Measurements from ENCODE around the gene GRID2. TPM values are rescaled to one million over a fixed set of nuclear protein-coding genes. Genes with fewer than 3 reads are reported as not detected.

The GRID2 gene
- total RNA-seq, 2 donors from 2014 or later = 0.28 TPM; not detected in 1

DNA sequence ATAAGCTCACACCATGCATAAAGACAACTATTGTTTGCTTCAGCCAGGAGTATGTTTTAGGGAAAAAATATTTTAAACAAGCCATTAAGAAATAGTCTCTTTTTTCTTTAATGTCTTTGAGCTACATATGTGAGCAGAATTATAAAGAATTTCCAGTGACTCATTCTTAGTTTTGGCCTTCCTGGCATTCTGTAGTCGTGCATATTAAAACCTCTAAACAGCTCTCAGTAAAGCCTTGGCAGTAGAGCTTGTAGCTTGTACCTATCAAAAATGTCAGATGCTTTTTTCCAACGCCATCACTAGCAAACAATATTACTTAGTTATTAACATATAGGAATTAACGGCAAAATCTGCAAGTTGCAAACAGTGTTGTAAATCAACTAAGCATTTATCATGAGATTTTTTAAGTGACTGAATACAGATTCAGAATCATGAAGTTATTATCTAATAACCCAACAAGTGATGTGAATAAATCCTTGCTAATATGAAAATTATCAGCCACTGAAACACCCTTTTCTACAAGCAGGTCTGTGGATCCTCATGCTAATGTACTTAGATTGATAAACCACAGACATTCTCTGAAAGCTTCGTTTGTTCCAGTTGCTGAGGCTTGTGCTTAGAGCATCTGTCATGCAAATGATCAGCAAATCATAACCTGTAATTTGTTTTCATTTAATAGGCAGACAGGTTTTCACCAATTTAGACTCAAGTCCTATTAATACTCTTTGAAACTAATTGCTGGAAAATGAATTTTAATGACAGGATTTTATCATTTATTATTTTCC lies 1112.8 kb downstream of the GRID2 start:
- no peak for ATAC-seq (ENCODE audit: insufficient number of reproducible peaks, low FRiP score, low read depth)
- no peaks in the 10 kb centered on the region for H3K36me3 ChIP-seq
- H3K27me3 ChIP-seq (replicated peaks; ENCODE audit: insufficient read depth) = no peaks in the 10 kb centered on the region
- H3K4me1 ChIP-seq (ENCODE audit: control insufficient read depth in 1 of 2, low read depth in 2 of 2) = no peaks in the 10 kb centered on the region
- DNase-seq (ENCODE audit: low spot score) = no peak
- no peaks in the 10 kb centered on the region for H3K9me3 ChIP-seq
- TF ChIP-seq, protein P1, sequence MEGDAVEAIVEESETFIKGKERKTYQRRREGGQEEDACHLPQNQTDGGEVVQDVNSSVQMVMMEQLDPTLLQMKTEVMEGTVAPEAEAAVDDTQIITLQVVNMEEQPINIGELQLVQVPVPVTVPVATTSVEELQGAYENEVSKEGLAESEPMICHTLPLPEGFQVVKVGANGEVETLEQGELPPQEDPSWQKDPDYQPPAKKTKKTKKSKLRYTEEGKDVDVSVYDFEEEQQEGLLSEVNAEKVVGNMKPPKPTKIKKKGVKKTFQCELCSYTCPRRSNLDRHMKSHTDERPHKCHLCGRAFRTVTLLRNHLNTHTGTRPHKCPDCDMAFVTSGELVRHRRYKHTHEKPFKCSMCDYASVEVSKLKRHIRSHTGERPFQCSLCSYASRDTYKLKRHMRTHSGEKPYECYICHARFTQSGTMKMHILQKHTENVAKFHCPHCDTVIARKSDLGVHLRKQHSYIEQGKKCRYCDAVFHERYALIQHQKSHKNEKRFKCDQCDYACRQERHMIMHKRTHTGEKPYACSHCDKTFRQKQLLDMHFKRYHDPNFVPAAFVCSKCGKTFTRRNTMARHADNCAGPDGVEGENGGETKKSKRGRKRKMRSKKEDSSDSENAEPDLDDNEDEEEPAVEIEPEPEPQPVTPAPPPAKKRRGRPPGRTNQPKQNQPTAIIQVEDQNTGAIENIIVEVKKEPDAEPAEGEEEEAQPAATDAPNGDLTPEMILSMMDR (IDR thresholded peaks at IDR 0.05) = no peak
- H3K4me3 ChIP-seq = no peak overlapping the region
- H3K27ac ChIP-seq = no peak overlapping the region

DNA sequence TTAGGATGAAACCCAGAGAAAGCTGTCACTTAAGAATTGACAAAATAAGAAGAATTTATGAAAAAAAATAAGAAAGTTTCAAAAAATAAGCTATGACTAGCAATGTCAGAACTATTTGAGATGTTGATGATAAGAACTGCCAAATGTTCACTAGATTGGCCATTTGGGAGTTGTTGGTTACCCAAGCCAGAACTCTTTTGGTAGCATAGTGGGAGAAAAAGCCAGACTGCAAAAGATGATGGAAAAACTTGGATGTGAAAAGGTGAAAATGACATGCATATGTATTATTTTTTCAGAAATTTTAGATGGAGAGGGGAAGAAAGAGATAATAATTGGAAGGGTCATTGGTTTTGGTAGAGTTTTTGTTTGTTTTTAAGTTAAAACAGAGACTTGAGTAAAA lies 1127.6 kb downstream of the GRID2 start:
- Histone ChIP-seq H3K4me1 (ENCODE audit: control insufficient read depth in 1 of 2, low read depth in 2 of 2) (no peaks in the 10 kb centered on the region), H3K27ac (no peak overlapping the region), H3K4me3 (no peak overlapping the region), H3K36me3 (no peaks in the 10 kb centered on the region), H3K27me3 (replicated peaks; ENCODE audit: insufficient read depth) (no peaks in the 10 kb centered on the region), H3K9me3 (no peaks in the 10 kb centered on the region)
- ATAC-seq (ENCODE audit: insufficient number of reproducible peaks, low FRiP score, low read depth) (no peak), DNase-seq (ENCODE audit: low spot score) (no peak)
- TF ChIP-seq, protein P1 (IDR thresholded peaks at IDR 0.05) = no peak

DNA sequence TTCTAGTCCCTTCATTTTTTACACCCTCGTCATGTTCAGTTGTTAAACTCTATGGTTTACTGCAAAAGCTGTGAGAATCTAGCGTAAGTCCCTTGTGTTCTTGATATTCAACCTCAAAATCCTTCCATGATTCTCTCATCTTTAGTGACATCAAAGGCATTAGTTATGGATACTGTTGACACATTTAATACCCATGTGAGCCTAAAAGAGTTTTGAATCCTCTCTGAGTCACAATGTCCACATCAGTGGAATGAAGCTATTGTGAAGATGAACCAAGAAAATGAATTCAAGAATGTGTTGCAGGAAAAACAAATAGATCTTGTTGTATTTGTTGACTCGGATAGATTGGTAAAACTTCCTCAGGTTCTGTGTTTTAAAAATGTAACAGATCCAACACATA lies 1130.1 kb downstream of the GRID2 start:
- H3K27ac ChIP-seq = no peak overlapping the region
- no peak for ATAC-seq (ENCODE audit: insufficient number of reproducible peaks, low FRiP score, low read depth)
- DNase-seq (ENCODE audit: low spot score) = no peak

DNA sequence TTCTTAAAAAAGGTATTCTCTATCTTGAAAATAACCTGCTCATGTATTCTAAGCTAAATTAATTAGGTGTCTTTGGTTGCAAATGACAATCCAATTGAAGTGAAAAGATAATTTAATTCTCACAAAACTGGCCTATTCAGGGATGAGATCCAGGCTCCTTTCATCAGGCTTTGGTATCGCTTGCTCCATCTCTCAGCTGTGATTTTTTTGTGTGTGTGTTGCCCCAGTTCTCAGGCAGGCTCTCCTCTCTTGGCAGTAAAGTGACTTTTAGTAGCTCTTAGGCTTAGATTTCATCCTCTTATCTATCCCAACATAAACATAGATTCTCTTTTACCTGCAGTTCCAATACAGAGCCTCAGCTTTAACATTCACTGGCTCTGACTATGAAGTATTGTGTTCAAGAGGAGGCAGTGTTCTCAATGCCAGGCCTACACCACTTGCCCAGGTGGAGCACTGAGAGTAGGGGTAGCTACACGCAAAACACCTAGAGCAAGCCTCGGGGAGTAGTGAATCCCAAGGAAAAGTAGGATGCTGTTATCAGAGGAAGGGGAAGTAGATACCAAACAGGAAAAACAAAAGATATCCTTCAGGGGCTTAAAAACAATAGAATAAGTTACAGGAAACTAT lies 1132.3 kb downstream of the GRID2 start:
- no peak overlapping the region for H3K4me3 ChIP-seq
- no peaks in the 10 kb centered on the region for H3K27me3 ChIP-seq (replicated peaks; ENCODE audit: insufficient read depth)
- DNase-seq (ENCODE audit: low spot score) (no peak), ATAC-seq (ENCODE audit: insufficient number of reproducible peaks, low FRiP score, low read depth) (no peak)
- H3K9me3 ChIP-seq = no peaks in the 10 kb centered on the region
- no peak overlapping the region for H3K27ac ChIP-seq
- TF ChIP-seq, protein P1 (IDR thresholded peaks at IDR 0.05) = no peak
- H3K36me3 ChIP-seq = no peaks in the 10 kb centered on the region
- H3K4me1 ChIP-seq (ENCODE audit: control insufficient read depth in 1 of 2, low read depth in 2 of 2) = no peaks in the 10 kb centered on the region

More for the DNA sequence above, 1130.1 kb downstream of the GRID2 start:
- no peaks in the 10 kb centered on the region for H3K9me3 ChIP-seq
- H3K27me3 ChIP-seq (replicated peaks; ENCODE audit: insufficient read depth) = no peaks in the 10 kb centered on the region
- H3K4me1 ChIP-seq (ENCODE audit: control insufficient read depth in 1 of 2, low read depth in 2 of 2) = no peaks in the 10 kb centered on the region
- H3K4me3 ChIP-seq = no peak overlapping the region
- TF ChIP-seq, protein P1 (IDR thresholded peaks at IDR 0.05) = no peak
- no peaks in the 10 kb centered on the region for H3K36me3 ChIP-seq

DNA sequence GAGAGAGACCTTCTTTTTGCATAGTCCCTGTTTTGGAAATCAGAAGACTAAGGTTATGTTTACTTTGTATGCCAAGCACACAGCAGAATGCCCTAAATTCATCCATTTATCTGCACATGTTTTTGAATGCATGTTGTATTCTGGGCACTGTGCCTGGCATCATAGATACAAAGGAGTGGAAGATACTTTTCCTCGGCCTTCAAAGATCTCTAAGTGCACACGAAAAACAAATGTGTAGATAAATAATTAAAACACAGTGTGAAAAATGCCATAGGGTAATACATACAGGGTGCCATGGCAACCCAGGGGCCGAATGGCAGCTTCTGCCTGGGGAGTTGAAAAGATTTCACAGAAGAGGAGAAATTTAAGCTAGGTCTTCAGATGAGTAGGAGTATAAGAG lies 1134.2 kb downstream of the GRID2 start:
- Histone ChIP-seq H3K27me3 (replicated peaks; ENCODE audit: insufficient read depth) (no peaks in the 10 kb centered on the region), H3K36me3 (no peaks in the 10 kb centered on the region)
- ATAC-seq (ENCODE audit: insufficient number of reproducible peaks, low FRiP score, low read depth) = no peak

More for the DNA sequence above, 1134.2 kb downstream of the GRID2 start:
- H3K4me1 ChIP-seq (ENCODE audit: control insufficient read depth in 1 of 2, low read depth in 2 of 2) = no peaks in the 10 kb centered on the region
- no peak overlapping the region for H3K27ac ChIP-seq
- no peaks in the 10 kb centered on the region for H3K9me3 ChIP-seq
- H3K4me3 ChIP-seq = no peak overlapping the region
- TF ChIP-seq, protein P1 (IDR thresholded peaks at IDR 0.05) = no peak
- no peak for DNase-seq (ENCODE audit: low spot score)

Measured in thoracic aorta (tissue), 2 donors.